Measurements from ENCODE around the gene RPS5.
"Not testable (repeated sequence)": the region's sequence is repeated elsewhere in the genome, so short reads cannot be mapped to it uniquely, and the experiment has no call there.

The RPS5 gene

GRCh38 chr19:58434217-58434616 is 47.1 kb downstream of the RPS5 start:
- no peak for TF ChIP-seq CTCF (IDR thresholded peaks at IDR 0.05; ENCODE audit: low read depth, low read length, missing control alignments)
- H3K4me3 ChIP-seq (ENCODE audit: low read depth, low read length): no peak overlapping the region
- DNase-seq (ENCODE audit: low read depth): no peak

- DNase-seq (ENCODE audit: low read depth): peak; percentile 99
- TF ChIP-seq CTCF (IDR thresholded peaks at IDR 0.05; ENCODE audit: low read depth, low read length, missing control alignments): no peak
Observed at GRCh38 chr19:58439576-58440554, 52.8 kb downstream of the RPS5 start, which contains the start of gene ZNF132. ZNF132 (minus strand) TSS chr19:58440153; CDS start chr19:58439821, 332 bp downstream.

DNA sequence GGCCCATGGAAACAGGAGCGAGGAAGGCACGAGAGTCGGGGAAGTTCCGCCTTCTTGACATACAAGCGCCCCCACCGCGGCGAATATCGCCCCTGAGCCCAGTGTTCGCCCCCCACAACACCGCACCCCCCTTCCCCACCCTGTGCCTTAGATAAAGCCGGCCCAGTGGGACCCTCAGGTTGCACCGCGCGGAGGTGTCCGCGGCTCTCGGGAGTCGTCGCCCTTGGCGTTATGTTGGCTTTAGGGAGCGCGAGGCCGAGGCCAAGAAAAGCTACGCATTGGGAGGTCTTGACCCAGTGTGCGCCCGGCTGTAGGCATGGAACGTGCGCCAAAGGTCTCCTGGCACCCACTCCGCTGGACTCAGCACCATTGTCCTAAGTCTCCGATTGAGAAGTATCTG is 53.5 kb downstream of the RPS5 start:
- no peak for DNase-seq (ENCODE audit: low read depth)
- peak overlapping the region; percentile 75 for H3K4me3 ChIP-seq (ENCODE audit: low read depth, low read length)
- no peak for TF ChIP-seq CTCF (IDR thresholded peaks at IDR 0.05; ENCODE audit: low read depth, low read length, missing control alignments)

More at GRCh38 chr19:58439576-58440554, 52.8 kb downstream of the RPS5 start, which contains the start of gene ZNF132:
- H3K4me3 ChIP-seq (ENCODE audit: low read depth, low read length): peak within 1 kb of the TSS; percentile 75

GRCh38 chr19:58442986-58443385 is 55.9 kb downstream of the RPS5 start:
- not testable (repeated sequence) for H3K4me3 ChIP-seq (ENCODE audit: low read depth, low read length); DNase-seq (ENCODE audit: low read depth)
